HG03025 (cell line): ENCODE data around the gene CPA1.

Experiments
- ATAC-seq: cut with Tn5 transposase; IDR thresholded peaks from one replicate; pipeline ENCODE4 v1.9.1; 2021; ENCODE audit warnings: mild to moderate bottlenecking, moderate library complexity; ENCODE audit not compliant: unreplicated experiment, low FRiP score

Gene CPA1

GRCh38 chr7:130393841-130394411, 13.6 kb downstream of the CPA1 start:
- no peak for ATAC-seq

GRCh38 chr7:130394421-130395195, 14.3 kb downstream of the CPA1 start:
- no peak for ATAC-seq

GRCh38 chr7:130395421-130395820, 15.1 kb downstream of the CPA1 start:
- ATAC-seq: no peak

GRCh38 chr7:130396109-130396508, 15.8 kb downstream of the CPA1 start:
- no peak for ATAC-seq

GRCh38 chr7:130397051-130397757, 16.9 kb downstream of the CPA1 start:
- no peak for ATAC-seq

- no peak for ATAC-seq
Measured at GRCh38 chr7:130397758-130398073, 17.4 kb downstream of the CPA1 start.

- no peak for ATAC-seq
Measured at GRCh38 chr7:130398526-130399090, 18.3 kb downstream of the CPA1 start.

GRCh38 chr7:130400120-130400572, 19.9 kb downstream of the CPA1 start:
- ATAC-seq: no peak

- ATAC-seq: no peak
Measured at GRCh38 chr7:130401101-130401500, 20.8 kb downstream of the CPA1 start.

GRCh38 chr7:130401578-130401977, 21.3 kb downstream of the CPA1 start:
- ATAC-seq: no peak

GRCh38 chr7:130405003-130405402, 24.7 kb downstream of the CPA1 start:
- ATAC-seq: no peak

GRCh38 chr7:130409067-130409711, 28.9 kb downstream of the CPA1 start:
- no peak for ATAC-seq

- no peak for ATAC-seq
Measured at GRCh38 chr7:130409712-130410072, 29.4 kb downstream of the CPA1 start.

GRCh38 chr7:130410868-130411541, 30.7 kb downstream of the CPA1 start:
- ATAC-seq: no peak

GRCh38 chr7:130413201-130413600, 32.9 kb downstream of the CPA1 start:
- ATAC-seq: no peak

- no peak for ATAC-seq
Measured at GRCh38 chr7:130415006-130415405, 34.7 kb downstream of the CPA1 start.

- no peak for ATAC-seq
Measured at GRCh38 chr7:130417213-130417612, 36.9 kb downstream of the CPA1 start.

GRCh38 chr7:130418306-130418705, 38.0 kb downstream of the CPA1 start:
- no peak for ATAC-seq

GRCh38 chr7:130419658-130420057, 39.4 kb downstream of the CPA1 start:
- no peak for ATAC-seq

- ATAC-seq: no peak
Measured at GRCh38 chr7:130420943-130421578, 40.8 kb downstream of the CPA1 start.
